SH-SY5Y (cell line): Measurements from ENCODE around the gene MPG.

Experiments
- GATA2 ChIP-seq: IDR thresholded peaks from 2 replicates; pipeline ENCODE4 v1.6.1; 2011; ENCODE audit warnings: mild to moderate bottlenecking, low read depth, low read length
- GATA3 ChIP-seq: IDR thresholded peaks from 2 replicates; pipeline ENCODE4 v1.6.1; 2011; ENCODE audit warnings: low read depth, mild to moderate bottlenecking, low read length, moderate library complexity

DNA sequence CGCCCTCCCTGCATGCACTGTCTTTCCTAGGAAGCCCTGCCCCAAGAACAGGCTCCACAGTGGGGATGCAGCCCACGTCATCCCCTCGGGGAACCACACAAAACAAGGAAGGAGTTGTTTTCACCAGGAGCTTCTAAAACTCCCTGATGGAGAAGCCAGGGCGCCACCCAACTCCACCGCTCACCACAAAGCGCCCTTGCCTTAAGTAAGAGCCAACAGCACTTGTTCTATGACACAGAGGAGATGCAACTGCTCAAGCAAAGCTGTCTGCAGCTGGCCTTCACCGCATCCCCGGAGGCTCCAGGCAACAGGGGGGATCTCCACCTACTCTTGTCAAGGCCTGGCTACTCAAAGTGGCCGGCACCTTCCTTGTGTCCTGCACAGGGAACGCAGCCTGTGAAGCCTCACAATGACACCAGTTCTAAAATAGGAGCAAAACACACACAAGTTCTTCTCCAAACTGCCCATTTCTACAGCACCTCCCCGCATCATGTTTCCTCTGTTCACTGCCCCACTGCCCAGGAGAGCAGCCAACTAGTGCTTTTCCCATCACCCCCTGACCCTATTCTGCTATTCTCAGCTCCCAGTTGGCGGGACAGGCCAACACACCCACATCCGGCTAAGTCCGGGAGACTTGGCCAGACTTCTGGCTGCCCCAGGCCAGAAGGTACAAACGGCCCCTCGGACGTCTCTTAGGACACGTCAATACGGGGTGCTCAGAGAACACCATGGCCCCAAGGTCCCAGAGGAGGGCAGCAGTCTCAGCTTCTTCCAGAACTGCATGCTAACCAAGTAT is 24.2 kb downstream of the MPG start:
- TF ChIP-seq GATA2 (no peak), GATA3 (no peak)
